Caco-2 (cell line): ENCODE results near the gene LAP3. TPM values are rescaled to one million over a fixed set of nuclear protein-coding genes. Genes with fewer than 3 reads are reported as not detected.
"Not testable (repeated sequence)": the region's sequence is repeated elsewhere in the genome, so short reads cannot be mapped to it uniquely, and the experiment has no call there.

Source experiments
- BruUV-seq: library from RNA; stranded (reverse); fragments of 400-500 nt; replicated peaks from 2 replicates; lab custom pipeline; 2021; lab: Mats Ljungman, UMichigan
- CTCF ChIA-PET: fragments of 300-600 bp; sonication (Branson Sonifier 250); formaldehyde crosslinking; loops from one replicate; lab custom pipeline; 2022; ENCODE audit warnings: antibody characterized with exemption; lab: Charles Lee
- POLR2A ChIA-PET: fragments of 300-600 bp; sonication (Branson Sonifier 250); formaldehyde crosslinking; loops from one replicate; lab custom pipeline; 2022; ENCODE audit warnings: antibody characterized with exemption; lab: Charles Lee
- DNase-seq, 2 experiments: peaks; one replicate each; pipeline versions ENCODE4 v3.0.0 to v3.0.0-alpha.2; 2020 to 2022
- H3K27me3 ChIP-seq: replicated peaks from 2 replicates; pipeline ENCODE4 v1.6.0; 2011; ENCODE audit warnings: low read length; ENCODE audit not compliant: control insufficient read depth, insufficient read depth
- H3K36me3 ChIP-seq: 2 replicates; pipeline ENCODE4 v1.5.1; 2011; ENCODE audit warnings: low read length; ENCODE audit not compliant: control insufficient read depth, insufficient read depth
- H3K4me1 ChIP-seq: fragments of 250-450 bp; sonication (Bioruptor Pico); 2 replicates; pipeline ENCODE4 v1.5.1; 2020; ENCODE audit warnings: mild to moderate bottlenecking
- H3K4me3 ChIP-seq: 2 replicates; pipeline ENCODE4 v1.5.1; 2011; ENCODE audit warnings: low read depth, mild to moderate bottlenecking, control low read depth, low read length
- H3K9me3 ChIP-seq: fragments of 250-450 bp; sonication (Bioruptor Pico); 2 replicates; pipeline ENCODE4 v1.5.1; 2020; ENCODE audit warnings: mild to moderate bottlenecking, moderate library complexity
- H3K27ac Mint-ChIP-seq: one replicate; pipeline ENCODE4 v1.8.0; 2022; ENCODE audit warnings: mixed read lengths; ENCODE audit not compliant: unreplicated experiment
- H3K27me3 Mint-ChIP-seq: one replicate; pipeline ENCODE4 v1.8.0; 2022; ENCODE audit warnings: mixed read lengths; ENCODE audit not compliant: insufficient read depth, unreplicated experiment
- H3K36me3 Mint-ChIP-seq: one replicate; pipeline ENCODE4 v1.8.0; 2022; ENCODE audit warnings: mild to moderate bottlenecking, mixed read lengths; ENCODE audit not compliant: insufficient read depth, unreplicated experiment
- H3K4me1 Mint-ChIP-seq: one replicate; pipeline ENCODE4 v1.8.0; 2022; ENCODE audit warnings: low read depth, mixed read lengths; ENCODE audit not compliant: unreplicated experiment
- H3K4me3 Mint-ChIP-seq: one replicate; pipeline ENCODE4 v1.8.0; 2022; ENCODE audit warnings: mild to moderate bottlenecking, moderate library complexity, mixed read lengths; ENCODE audit not compliant: unreplicated experiment
- H3K9me3 Mint-ChIP-seq: one replicate; pipeline ENCODE4 v1.8.0; 2022; ENCODE audit warnings: mixed read lengths; ENCODE audit not compliant: unreplicated experiment
- intact Hi-C: fragments of 100-400 bp; cut with micrococcal nuclease; formaldehyde crosslinking; loops from one replicate; pipeline ENCODE4 v1.10.0; 2022; ENCODE audit not compliant: unreplicated experiment
- total RNA-seq: library from RNA; stranded (reverse); gene quantifications from 2 replicates; pipeline ENCODE4 v1.2.3, GENCODE V29; 2022
- TF ChIP-seq, protein P1 (sequence below), 2 experiments: fragments of 200-600 bp in 1 of 2; IDR thresholded peaks; 1 replicate in 1 of 2; 2 replicates in 1 of 2; pipeline versions ENCODE4 v1.5.1 to v1.8.0; 2011 to 2022; ENCODE audit warnings: antibody characterized with exemption in 1 of 2, control low read depth in 1 of 2, inconsistent platforms in 1 of 2, low read depth in 1 of 2, low read length in 1 of 2, mild to moderate bottlenecking in 1 of 2, moderate library complexity in 1 of 2; ENCODE audit not compliant: insufficient read depth in 1 of 2, severe bottlenecking in 1 of 2, unreplicated experiment in 1 of 2

The LAP3 gene
- total RNA-seq, 1 experiment from 2014 or later = 62.7 TPM

DNA sequence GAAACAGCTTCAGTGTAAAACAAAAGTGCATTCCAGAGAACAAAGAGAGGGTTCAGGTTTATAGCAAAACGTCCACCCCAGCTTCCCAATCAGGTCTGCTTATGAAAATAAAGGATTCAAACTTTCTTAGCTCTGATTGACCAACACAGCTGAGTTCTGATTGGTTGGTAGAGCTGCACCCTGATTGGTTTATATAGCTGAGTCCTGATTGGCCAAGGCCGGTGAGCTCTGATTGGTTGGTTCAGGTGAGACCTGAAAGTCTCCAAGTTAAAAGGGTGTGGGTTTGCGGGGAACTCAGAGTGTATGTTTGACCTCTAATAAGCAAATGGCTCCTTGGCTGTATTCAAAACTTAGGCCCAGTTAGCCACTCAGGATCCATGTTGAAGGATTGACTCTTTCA, 41.1 kb upstream of the LAP3 start:
- no TSS peak for BruUV-seq
- Histone ChIP-seq H3K9me3 (no peaks in the 10 kb centered on the region), H3K27me3 (no peaks in the 10 kb centered on the region), H3K36me3 (no peaks in the 10 kb centered on the region), H3K4me3 (no peak overlapping the region), H3K4me1 (no peaks in the 10 kb centered on the region)
- H3K27me3 Mint-ChIP-seq = peaks cover 5% of the 10 kb centered on the region
- no peak overlapping the region for H3K27ac Mint-ChIP-seq
- H3K36me3 Mint-ChIP-seq = no peaks in the 10 kb centered on the region
- peak in 1 of 2 experiments; percentile 15 for DNase-seq
- intact Hi-C loops = no loop called here
- H3K4me1 Mint-ChIP-seq = no peaks in the 10 kb centered on the region
- ChIA-PET CTCF (no interaction called here), POLR2A (no interaction called here)
- H3K4me3 Mint-ChIP-seq = no peak overlapping the region
- TF ChIP-seq, protein P1, sequence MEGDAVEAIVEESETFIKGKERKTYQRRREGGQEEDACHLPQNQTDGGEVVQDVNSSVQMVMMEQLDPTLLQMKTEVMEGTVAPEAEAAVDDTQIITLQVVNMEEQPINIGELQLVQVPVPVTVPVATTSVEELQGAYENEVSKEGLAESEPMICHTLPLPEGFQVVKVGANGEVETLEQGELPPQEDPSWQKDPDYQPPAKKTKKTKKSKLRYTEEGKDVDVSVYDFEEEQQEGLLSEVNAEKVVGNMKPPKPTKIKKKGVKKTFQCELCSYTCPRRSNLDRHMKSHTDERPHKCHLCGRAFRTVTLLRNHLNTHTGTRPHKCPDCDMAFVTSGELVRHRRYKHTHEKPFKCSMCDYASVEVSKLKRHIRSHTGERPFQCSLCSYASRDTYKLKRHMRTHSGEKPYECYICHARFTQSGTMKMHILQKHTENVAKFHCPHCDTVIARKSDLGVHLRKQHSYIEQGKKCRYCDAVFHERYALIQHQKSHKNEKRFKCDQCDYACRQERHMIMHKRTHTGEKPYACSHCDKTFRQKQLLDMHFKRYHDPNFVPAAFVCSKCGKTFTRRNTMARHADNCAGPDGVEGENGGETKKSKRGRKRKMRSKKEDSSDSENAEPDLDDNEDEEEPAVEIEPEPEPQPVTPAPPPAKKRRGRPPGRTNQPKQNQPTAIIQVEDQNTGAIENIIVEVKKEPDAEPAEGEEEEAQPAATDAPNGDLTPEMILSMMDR (IDR thresholded peaks at IDR 0.05; ENCODE audit: insufficient read depth in 1 of 2, low read depth in 1 of 2, low read length in 1 of 2, severe bottlenecking in 1 of 2, unreplicated experiment in 1 of 2) = no peak
- no peaks in the 10 kb centered on the region for H3K9me3 Mint-ChIP-seq

DNA sequence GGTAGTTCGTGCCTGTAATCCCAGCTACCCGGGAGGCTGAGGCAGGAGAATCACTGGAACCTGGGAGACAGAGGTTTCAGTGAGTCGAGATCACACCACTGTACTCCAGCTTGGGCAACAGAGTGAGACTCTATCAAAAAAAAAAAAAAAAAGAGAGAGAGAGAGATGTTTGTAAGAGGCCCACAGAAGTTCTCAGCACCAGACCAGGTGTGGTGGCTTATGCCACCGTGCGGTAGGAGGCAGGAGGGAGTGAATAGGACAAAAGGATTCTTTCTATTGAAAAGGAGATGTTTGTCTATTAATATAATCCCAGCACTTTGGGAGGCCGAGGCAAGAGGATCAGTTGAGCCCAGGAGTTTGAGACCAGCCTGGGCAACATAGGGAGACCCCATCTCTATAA, 39.9 kb upstream of the LAP3 start:
- H3K4me3 Mint-ChIP-seq, H3K4me1 Mint-ChIP-seq, H3K4me1 ChIP-seq, H3K4me3 ChIP-seq, H3K27ac Mint-ChIP-seq, H3K27me3 ChIP-seq, POLR2A ChIA-PET, H3K9me3 Mint-ChIP-seq, H3K36me3 ChIP-seq, BruUV-seq, CTCF ChIA-PET, H3K9me3 ChIP-seq, H3K36me3 Mint-ChIP-seq, DNase-seq, H3K27me3 Mint-ChIP-seq: not testable (repeated sequence)
- intact Hi-C loops = loop anchor here (1.0 kb wide), 1 partner anchor 25 kb away; the partner anchor contains the start of gene QDPR

DNA sequence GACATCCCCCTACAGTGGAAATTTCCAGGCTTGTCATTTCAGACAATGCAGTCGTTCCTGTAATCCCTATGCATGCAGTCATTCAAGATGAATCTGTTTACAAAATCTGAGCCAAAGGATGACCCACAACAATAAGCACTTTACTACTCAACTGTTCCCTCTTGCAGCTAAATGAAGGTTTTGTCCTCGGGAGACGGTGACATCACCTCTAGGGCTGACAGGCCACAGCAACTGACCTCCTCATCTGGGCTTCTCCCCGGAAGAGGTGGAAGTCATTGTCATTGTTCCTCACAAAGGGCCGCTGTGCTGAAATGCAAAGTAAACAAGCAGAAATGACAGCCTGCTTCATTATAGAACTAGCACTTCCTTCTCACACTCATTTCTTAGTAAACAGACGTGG, 32.8 kb upstream of the LAP3 start:
- Mint-ChIP-seq H3K27me3 (peaks cover 6% of the 10 kb centered on the region), H3K4me1 (no peaks in the 10 kb centered on the region), H3K27ac (no peak overlapping the region), H3K4me3 (no peak overlapping the region), H3K9me3 (no peaks in the 10 kb centered on the region), H3K36me3 (no peaks in the 10 kb centered on the region)
- intact Hi-C loops = no loop called here
- no peaks in the 10 kb centered on the region for H3K9me3 ChIP-seq
- H3K27me3 ChIP-seq = no peaks in the 10 kb centered on the region
- H3K36me3 ChIP-seq = no peaks in the 10 kb centered on the region
- TF ChIP-seq, protein P1 (IDR thresholded peaks at IDR 0.05; ENCODE audit: insufficient read depth in 1 of 2, low read depth in 1 of 2, low read length in 1 of 2, severe bottlenecking in 1 of 2, unreplicated experiment in 1 of 2) = no peak
- ChIA-PET POLR2A (no interaction called here), CTCF (no interaction called here)
- no peak for DNase-seq
- no peaks in the 10 kb centered on the region for H3K4me1 ChIP-seq
- no TSS peak for BruUV-seq
- no peak overlapping the region for H3K4me3 ChIP-seq

DNA sequence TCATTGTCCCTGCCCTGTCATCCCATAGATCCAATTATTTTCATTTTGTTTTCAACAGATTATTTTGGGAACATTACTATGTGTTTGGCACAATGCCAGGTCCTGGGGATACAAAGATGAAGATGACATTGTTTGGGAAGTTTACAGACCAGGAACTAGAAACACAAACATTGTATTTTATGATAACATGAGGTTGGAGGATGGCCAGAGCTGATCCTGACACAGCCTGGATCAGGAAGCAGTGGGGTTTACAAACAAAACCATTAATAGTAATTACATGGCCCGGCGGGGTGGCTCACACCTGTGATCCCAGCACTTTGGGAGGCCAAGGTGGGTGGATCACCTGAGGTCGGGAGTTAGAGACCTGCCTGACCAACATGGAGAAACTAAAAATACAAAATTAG, 32.2 kb upstream of the LAP3 start:
- DNase-seq = no peak
- no TSS peak for BruUV-seq

More for the DNA sequence above, 32.2 kb upstream of the LAP3 start:
- Histone ChIP-seq H3K4me1 (no peaks in the 10 kb centered on the region), H3K36me3 (no peaks in the 10 kb centered on the region), H3K4me3 (no peak overlapping the region), H3K27me3 (no peaks in the 10 kb centered on the region), H3K9me3 (no peaks in the 10 kb centered on the region)
- Mint-ChIP-seq H3K9me3 (no peaks in the 10 kb centered on the region), H3K27me3 (peaks cover 6% of the 10 kb centered on the region), H3K36me3 (no peaks in the 10 kb centered on the region), H3K4me3 (no peak overlapping the region), H3K27ac (no peak overlapping the region), H3K4me1 (no peaks in the 10 kb centered on the region)
- intact Hi-C loops = no loop called here
- ChIA-PET CTCF (interaction anchor here (0.6 kb wide), 1 partner anchor 69 kb away, joined by 4 read pairs; no protein-coding TSS in a partner anchor), POLR2A (no interaction called here)
- TF ChIP-seq, protein P1 (IDR thresholded peaks at IDR 0.05; ENCODE audit: insufficient read depth in 1 of 2, low read depth in 1 of 2, low read length in 1 of 2, severe bottlenecking in 1 of 2, unreplicated experiment in 1 of 2) = no peak
